GM21367 (cell line): ENCODE results near the gene ME2.
A peak's percentile ranks its signal among the peaks of the same experiment; 100 is the strongest.
"Not testable (repeated sequence)": the region's sequence is repeated elsewhere in the genome, so short reads cannot be mapped to it uniquely, and the experiment has no call there.

Experiments
- ATAC-seq: cut with Tn5 transposase; IDR thresholded peaks from one replicate; pipeline ENCODE4 v1.9.1; 2021; ENCODE audit not compliant: unreplicated experiment

Gene ME2

DNA sequence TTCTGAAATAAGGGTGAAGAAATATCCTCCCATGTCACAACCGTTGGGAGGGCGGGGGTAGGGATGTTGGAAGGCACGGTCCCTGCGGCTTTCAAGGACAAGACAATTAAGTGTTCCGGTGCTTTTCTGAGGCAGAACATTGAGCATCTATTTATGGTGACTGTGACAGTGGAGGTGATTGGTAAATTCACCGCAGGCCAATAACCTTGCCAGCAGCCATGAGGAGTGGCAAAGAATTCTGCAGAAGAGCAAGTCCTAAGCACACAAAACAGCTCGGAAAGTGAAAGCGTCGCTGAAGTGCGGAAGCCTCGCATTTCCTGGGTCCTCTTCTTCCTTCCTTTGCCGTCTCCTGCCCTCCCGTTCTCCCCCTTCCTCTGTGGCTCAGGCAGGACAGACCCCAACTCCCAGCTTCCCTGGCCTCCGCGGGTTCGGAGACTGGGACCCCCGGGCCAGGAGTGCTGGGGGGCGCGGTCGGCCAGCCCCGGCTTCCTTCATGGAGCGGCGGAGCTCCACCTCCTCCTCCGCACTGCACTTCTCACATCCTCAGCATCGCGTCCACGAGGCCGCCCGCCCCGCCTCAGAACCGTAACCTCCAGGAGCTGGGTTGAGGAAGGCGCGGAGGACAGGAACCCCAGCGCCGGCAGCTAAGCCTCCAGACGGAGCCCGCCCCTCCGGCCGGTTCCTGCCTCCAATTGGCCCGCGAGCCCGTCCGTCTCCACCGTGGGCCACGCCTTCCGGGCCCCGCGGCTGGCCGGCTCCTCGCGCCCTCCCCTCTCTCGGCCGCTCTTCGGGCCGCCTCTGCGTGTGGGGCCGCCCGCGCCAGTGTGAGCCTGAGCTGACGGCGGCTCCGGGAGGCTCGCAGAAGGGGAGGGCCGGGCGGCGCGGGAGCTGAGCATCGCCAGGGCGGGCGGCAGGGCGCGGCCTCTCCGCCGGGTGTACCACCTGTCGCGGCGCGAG, at the start of gene ME2:
TSS of gene ME2 (plus strand) at position 774 of the 957 bp plus-strand sequence. CDS start 16,703 bp downstream, outside the sequence.
- peak; percentile 94 for ATAC-seq

DNA sequence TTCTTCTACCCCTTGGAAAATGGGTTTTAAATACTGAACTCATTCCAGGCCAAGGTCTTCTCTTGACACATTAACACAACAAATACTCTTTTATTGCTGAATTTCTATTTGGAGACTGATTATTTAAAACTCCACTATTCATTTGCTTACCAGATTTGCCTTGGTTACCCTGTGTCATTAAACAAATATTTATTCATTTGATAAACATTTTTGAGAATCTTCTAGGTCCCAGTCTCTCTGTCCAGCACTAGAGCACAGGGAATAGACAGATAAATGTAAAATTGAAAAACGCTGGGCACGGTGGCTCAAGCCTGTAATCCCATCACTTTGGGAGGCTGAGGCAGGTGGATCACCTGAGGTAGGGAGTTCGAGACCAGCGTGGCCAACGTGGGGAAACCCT, 49.3 kb upstream of the ME2 start:
- no peak for ATAC-seq

DNA sequence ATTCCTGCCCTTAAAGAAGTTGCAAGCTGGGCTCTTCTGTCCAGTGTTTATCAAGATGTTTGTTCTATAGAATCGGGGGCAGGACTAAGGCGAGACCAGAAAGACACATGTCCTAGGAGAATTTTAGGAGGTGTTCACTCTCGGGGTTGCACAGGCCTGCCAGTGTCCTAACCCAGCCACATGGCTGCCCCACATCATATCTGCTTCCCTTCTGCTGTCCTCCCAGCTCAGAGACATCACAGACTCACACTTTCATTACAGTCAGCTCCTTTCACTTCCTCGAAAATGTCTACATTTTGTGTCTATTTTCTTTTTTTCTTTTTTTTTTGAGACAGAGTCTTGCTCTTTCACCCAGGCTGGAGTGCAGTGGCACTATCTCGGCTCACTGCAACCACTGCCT, 48.4 kb upstream of the ME2 start:
- ATAC-seq: no peak

DNA sequence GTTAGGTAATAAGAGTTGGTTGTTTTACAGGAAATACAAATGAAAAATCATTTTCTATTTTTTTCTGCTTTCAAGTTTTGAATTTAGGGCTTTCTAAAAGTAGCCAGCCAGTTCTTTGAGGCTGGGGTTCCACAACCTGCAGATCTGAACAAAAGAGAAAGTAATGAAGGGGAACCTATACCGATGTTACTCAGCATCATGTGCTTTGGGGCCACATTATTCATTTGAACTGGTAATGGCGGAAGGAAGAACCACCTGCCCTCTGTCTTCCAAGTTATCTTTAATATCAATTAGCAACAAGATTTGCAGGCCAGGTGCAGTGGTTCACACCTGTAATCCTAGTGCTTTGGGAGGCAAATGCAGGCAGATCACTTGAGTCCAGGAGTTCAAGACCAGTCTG, 46.2 kb upstream of the ME2 start:
- ATAC-seq: peak; percentile 69

DNA sequence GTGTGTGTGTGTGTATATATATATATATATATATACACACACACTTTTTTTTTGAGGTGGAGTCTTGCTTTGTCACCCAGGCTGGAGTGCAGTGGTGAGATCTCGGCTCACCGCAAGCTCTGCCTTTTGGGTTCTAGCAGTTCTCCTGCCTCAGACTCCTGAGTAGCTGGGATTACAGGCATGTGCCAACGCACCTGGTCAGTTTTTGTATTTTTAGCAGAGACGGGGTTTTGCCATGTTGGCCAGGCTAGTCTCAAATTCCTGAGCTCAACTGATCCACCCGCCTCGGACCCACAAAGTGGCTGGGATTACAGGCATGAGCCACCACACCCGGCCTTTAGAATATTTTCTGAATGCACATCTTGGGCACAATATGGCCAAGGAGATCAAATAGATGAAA, 45.4 kb upstream of the ME2 start:
- ATAC-seq: not testable (repeated sequence)

DNA sequence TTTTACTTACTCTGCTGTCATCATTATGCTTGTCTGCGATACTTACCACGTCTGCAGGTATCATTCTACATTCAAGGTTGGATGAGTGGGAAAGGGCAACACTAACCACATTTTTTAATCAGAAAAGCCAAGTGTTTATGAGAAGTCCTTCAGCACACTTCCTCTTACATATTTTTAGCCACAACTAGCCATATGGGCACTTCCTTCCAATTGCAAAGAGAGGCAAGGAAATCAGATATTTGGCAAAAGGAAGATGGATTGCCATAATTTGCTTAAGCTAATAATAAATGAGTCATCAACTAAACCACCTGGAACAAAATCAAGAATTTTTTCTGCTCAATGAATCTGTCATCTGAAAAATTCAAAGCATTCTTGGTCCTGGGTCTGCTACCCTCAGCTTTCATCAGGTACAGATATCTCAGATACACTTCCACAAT, 42.4 kb upstream of the ME2 start:
- ATAC-seq: no peak

DNA sequence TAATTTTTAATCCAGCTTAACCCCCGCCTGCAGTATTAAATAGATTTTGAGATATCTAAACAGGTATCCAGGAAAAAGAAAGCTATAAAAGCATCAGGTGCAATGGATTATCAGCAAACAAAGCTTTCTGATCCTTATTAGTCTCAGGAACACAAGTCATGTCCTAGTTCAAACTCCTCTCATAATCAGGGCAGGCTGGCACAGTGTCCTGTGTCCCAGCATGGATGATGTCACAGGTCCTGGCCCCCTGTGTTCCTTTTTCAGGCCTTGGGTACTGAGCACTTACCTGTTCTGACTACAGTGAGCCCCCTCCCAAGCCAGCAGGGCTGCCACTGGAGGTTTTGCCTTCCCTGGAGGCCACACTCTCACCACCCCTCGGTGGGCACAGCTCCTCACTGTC, 39.6 kb upstream of the ME2 start:
- no peak for ATAC-seq

DNA sequence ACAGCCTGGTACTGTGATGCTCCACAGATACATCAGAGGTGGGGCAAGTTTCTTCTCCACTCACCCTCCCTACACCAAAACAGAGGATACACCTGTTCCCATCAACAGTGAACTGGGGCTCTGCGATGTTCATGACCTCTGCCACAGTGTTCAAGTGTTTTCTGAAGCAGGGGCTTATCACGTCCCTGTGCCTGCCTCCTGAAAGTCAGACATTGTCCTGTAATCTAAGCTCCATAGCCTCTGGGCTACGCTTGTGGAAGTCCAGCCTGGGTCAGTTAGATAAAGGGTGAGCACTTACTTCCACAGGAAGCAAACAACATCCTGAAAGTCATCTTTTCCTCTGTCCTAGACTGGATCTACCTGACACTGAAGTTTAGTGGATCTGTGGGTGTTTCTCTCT, 38.9 kb upstream of the ME2 start:
- ATAC-seq: no peak

DNA sequence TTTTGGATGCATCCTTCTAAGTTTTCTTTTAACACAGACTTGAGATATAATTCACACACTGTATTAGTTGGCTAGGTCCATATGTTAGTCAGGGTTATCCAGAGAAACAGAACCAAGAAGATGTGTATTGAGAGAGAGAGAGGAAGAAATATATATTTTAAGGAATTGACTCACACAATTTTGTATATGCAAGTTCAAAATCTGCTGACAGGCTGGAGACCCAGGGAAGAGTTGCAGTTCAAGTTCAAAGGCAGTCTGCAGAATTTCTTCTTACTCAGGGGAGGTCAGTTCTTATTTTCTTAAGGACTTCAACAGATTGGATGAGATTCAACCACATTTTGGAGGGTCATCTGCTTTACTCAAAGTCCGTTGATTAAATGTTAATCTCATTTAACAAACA, 36.1 kb upstream of the ME2 start:
- ATAC-seq: no peak

DNA sequence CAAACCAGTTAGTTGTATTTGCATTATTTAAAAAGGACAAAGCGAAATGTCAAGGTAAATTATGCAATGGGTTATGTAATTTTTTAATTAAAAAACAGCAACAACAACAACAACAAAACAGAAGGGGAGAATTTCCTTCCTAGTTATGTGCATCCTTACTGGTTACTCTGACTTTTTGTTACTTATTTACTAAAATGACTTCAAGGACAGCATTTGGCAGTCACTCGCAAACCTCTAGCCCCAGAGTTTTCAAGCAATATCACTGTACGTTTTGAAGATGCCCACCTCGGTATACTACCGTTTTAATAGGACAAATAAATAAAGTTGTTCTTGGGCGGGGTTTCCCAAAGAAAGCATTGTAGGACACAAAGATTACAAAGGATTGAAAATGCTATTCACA, 34.4 kb upstream of the ME2 start:
- no peak for ATAC-seq

DNA sequence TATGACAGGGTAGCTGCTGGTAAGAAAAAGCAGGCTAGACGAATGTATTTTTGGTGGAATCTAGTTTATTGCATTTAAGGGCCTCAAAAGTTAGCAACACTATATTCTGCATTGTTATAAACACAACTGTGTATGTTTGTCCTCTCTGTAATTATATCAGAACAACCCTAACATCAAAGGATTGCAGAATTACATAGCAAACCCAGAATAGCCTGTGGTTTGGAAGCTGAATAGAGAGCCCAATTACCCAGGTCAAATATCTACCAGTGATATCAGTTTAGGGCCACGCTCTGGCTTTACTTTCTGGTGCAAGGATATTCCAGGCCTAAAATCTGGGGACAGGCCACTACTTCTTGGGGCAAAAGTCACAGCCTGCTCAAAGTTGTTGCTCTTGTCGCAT, 34.0 kb upstream of the ME2 start:
- no peak for ATAC-seq

DNA sequence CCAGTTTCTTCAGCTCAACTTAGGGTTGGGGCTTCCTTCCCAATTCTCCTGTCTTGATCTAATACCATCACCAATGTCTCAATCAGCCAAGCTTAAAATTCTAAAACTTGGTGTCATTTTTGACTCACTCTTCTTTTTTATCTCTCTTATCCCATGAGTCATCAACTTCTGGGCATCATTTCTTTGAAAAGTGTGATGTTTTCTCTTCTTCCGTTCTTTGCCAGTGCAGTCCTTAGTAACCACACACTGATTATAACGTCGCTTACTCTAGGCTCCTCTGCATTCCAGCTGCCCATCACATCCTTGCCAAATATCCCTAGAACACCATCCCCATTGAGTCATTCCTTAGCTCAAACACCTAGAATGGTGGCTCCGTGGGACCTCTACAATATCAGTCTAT, 31.7 kb upstream of the ME2 start:
- no peak for ATAC-seq

DNA sequence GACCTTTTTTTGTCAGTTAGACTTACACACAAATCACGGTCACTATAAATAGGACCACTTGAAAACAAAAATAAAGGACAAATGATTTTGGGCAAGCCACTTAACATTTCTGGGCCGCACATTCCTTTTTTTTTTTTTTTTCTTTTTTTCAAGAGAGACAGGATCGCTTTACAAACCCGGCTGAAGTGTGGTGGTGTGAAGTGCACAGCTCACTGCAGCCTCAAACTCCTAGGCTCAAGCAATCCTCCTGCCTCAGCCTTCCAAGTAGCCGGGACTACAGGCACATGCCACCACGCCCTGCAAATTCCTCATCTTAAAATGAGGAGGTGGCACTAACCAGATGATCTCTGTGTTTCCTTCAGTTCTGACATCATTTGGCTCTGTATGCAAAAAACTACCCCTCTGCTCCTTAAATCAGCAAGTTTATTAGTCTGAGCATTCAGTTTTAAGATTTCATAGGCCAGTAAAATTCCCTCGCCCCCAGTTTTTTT, 30.8 kb upstream of the ME2 start:
- ATAC-seq: no peak

DNA sequence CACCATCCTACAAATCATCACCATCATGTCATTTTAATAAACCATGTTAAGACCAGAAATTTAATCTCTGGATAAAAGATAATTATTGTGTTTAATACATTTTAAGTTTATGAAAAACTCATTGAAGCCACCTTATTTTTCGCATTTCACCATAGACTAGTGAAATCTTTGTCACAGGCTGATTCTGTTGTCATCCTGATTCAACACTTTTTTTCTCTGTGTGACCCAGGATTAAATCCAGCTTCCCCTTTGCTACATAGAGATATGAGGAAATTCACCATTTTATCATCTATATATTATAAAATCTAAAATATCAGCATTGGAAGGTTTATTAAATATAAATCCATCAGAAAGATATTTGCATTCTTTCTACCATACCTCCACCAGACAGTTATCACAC, 29.9 kb upstream of the ME2 start:
- no peak for ATAC-seq

DNA sequence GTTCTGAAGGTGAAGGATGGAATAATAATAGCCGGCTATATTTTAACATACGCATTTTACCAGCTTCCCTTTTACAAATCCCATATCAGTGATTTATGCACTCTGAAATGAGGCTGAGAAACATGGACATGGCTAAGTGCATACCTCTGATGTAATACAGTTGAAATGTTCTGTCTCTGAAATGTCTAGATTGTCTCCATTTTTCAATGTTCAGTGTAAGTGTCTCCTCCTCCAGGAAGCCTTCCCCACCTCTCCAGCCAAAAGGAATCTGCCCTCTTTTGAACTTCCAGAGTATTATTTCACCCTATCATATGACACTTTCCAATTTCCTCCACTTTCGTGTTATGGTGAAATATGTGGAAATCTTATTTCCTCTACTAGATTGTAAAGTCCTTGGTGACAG, 29.5 kb upstream of the ME2 start:
- ATAC-seq: no peak

DNA sequence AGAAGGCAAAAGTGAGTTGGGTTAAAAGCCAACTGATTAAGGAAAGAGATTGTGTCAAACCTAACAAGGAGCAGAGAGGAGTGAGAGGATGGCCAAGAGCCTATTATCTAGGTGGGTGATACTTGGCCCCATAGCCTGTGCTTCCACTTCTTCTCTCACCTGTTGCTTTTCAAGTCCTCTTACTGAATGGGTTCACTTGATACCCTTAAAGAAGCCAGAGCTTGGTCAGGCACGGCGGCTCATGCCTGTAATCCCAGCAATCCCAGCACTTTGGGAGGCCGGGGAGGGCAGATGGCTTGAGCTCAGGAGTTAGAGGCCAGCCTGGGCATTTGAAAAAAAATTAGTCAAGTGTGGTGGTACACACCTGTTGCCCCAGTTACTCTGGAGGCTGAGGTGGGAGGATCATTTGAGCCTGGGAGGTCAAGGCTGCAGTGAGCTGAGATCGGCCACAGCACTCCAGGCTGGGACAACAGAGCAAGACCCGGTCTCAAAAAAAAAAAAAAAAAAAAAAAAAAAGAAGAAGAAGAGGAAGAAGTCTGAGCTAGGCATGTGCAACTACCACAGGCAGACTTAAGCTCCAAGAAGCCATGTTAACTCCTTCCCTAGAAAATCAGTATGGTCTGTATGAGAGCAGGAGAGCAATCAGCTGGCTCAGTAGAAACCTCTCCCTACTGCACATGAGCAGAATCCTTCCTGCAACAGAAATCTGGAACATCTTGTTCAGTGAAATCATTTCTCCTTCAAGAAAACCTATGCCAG, 28.4 kb upstream of the ME2 start:
- ATAC-seq: no peak

DNA sequence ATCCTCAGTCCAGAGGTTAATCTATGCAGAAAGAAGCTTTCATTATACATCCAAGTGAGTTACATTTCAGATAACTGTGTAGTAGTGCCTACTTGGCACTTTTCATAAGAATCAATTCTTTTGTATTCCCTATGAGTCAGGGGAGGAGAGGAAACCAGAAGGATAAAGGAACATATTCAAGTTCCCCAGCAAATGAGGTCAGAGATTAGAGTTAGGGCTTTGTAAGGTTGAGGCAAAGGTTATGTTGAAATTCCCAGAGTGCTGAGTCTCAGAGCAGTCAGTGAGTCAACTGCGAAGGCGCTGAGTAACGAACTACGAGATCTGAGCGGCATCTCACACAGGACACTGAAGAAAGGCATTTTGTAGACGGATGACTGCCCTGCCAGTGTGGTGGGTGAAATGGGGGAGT, 25.1 kb upstream of the ME2 start:
- no peak for ATAC-seq

DNA sequence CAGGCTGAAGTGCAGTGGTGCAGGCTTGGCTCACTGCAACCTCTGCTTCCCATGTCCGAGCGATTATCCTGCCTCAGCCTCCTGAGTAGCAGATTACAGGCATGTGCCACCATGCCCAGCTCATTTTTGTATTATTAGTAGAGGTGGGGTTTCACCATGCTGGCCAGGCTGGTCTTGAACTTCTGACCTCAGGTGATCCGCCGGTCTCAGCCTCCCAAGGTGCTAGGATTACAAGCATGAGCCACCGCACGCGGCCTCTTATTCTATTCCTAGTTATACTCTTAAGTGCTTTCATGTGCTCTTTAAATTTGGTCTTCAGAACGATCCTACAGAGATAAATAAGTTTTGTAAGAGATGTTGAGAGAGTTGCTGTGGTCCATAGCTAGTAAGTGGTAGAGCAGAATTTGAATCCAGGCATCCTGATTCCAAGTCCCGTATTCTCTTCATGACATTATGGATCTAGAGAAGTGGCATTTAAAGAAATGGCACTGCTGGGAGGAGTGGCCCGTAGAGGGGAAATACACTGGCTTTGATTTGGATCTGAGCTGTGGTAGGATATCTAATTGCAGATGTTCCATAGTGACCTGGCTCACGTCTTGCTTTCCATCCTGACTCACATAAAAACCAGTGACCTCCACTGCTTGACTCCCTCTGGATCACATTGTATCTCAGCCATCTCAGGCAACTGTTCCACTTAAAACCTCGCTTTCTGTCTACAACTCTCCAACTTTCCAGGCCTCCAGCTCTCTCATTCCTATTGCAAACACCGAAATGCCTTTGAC, 22.8 kb upstream of the ME2 start:
- ATAC-seq: no peak

DNA sequence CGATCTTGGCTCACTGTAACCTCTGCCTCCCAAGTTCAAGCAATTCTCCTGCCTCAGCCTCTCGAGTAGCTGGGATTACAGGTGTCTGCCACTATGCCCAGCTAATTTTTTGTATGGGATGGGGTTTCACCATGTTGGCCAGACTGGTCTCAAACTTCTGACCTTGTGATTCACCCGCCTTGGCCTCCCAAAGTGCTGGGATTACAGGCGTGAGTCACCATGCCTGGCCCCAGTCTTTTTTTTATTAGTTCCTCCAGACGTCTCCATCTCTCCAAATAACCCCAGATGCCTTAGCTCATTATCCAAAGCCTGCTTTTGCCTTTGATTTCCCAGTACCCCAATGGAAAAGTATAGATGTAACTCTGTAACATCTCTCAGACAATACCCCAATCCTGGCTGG, 21.8 kb upstream of the ME2 start:
- not testable (repeated sequence) for ATAC-seq

DNA sequence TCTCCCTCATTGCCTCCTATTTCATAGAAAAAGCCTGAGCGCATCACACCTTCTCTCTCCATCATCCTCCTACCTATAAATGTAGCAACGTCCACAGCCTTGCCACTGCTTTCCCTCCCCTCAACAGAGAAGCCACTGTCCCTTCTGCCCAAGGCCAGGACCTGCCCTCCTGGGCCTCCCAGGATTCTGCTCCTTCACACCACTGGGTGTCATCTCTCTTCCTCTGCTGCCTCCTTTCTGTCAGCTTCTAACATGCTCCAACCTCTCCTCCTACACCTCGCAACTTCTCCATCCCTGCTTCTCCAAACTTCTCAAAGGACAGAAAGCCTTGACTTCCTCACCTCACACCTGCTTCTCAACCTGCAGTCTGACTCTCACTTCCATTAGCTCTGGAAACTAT, 21.2 kb upstream of the ME2 start:
- ATAC-seq: no peak
